SK-MEL-5 (cell line): Measurements from ENCODE around the gene EIPR1. TPM values are rescaled to one million over a fixed set of nuclear protein-coding genes. Genes with fewer than 3 reads are reported as not detected.
"Not testable (repeated sequence)": the region's sequence is repeated elsewhere in the genome, so short reads cannot be mapped to it uniquely, and the experiment has no call there.

Experiments used
- DNase-seq: peaks from one replicate; pipeline ENCODE4 v3.0.0-alpha.2; 2016; ENCODE audit warnings: low read depth, low spot score
- in situ Hi-C: cut with HindIII; loops from 2 replicates; pipeline ENCODE4 v1.10.0; 2016; ENCODE audit warnings: low sequenced_read_pairs, high pct_unique_total_duplicates, low pct_unique_long_range_greater_than_20kb
- total RNA-seq: library from RNA; depleted of rRNA; stranded (reverse); fragments of >200 nt; shearing (Covaris generic); gene quantifications from 2 replicates; pipeline ENCODE4 v1.2.3, GENCODE V29; 2014

The EIPR1 gene
- total RNA-seq, 1 experiment from 2014 or later, result 73.1 TPM

DNA sequence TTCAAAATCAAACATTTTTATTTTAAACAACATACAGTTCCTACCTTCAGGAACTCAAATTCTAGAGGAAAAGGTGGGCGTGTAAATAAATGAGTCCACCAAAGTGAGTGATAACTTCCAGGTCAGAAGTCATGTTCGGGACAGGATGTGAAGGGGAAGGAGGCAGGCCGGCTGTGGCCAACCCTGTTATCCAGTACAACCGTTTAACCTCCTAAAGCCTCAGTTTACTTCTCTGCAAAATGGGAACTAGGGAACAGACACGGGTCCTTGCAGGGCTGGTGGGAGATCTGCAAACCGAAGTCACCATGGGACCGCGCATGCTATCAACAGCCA lies 373 bp downstream of the EIPR1 start:
- DNase-seq, result peak; percentile 60
- in situ Hi-C loops, result no loop called here

DNA sequence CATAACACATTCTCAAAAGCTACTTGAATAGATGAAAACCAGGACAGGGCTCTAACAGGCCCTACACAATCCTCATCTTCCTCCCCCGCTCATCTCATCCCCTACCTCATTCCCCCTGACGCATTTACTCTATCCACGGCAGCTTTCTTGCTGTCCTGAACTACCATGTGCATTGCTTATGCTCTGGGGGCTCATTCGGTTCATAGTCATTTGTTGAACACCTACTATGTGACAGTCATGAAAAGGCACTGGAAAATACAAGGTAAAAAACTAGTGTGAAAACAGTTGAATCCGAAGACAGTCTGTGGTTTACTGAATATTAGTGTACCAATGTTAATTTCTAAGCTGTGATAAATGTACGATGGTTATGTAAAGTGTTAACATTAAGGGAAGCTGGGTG lies 797 bp downstream of the EIPR1 start:
- in situ Hi-C loops, result no loop called here
- no peak for DNase-seq

DNA sequence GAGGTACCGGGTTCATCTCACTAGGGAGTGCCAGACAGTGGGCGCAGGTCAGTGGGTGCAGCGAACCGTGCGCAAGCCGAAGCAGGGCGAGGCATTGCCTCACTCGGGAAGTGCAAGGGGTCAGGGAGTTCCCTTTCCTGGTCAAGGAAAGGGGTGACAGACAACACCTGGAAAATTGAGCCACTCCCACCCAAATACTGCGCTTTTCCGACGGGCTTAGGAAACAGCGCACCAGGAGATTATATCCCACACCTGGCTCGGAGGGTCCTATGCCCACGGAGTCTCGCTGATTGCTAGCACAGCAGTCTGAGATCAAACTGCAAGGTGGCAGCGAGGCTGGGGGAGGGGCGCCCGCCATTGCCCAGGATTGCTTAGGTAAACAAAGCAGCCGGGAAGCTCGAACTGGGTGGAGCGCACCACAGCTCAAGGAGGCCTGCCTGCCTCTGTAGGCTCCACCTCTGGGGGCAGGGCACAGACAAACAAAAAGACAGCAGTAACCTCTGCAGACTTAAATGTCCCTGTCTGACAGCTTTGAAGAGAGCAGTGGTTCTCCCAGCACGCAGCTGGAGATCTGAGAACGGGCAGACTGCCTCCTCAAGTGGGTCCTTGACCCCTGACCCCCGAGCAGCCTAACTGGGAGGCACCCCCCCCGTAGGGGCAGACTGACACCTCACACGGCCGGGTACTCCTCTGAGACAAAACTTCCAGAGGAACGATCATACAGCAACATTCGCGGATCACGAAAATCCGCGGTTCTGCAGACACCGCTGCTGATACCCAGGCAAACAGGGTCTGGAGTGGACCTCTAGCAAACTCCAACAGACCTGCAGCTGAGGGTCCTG lies 8.1 kb downstream of the EIPR1 start:
- in situ Hi-C loops, DNase-seq: not testable (repeated sequence)

DNA sequence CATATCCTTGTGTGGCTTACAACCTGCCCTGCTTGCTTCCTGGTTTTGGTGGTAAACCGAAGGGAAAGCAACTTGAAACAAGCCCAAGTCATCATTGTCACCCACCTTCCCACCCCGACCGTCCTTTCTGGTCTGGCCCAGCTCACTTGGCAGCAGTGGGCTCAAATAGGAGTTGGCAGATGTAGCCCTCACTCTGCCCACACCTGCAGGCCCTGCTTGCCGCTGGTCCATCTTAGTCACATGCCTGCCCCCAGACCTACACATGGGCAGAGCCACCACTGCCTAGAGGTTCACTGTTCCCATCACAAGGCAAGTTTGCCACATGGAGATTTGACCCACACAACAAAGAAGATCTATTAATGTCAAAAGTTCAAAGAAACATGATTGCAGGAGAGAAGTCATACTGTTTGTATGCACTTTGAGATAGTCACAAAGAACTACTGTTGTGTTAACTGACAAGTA lies 9.3 kb downstream of the EIPR1 start:
- in situ Hi-C loops, result no loop called here
- DNase-seq, result peak; percentile 32

DNA sequence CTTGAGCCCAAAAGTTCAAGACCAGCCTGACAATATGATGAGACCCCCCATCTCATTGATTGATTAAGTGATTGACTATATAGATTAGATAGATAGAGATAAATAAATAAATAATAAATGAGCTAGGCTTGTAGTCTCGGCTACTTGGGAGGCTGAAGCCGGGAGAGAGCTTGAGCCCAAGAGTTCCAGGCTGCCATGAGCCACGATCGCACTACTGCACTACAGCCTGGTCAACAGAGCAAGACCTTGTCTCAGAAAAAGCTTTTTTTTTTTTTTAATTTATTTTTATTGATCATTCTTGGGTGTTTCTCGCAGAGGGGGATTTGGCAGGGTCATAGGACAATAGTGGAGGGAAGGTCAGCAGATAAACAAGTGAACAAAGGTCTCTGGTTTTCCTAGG lies 12.4 kb downstream of the EIPR1 start:
- DNase-seq, result no peak
- in situ Hi-C loops, result no loop called here

DNA sequence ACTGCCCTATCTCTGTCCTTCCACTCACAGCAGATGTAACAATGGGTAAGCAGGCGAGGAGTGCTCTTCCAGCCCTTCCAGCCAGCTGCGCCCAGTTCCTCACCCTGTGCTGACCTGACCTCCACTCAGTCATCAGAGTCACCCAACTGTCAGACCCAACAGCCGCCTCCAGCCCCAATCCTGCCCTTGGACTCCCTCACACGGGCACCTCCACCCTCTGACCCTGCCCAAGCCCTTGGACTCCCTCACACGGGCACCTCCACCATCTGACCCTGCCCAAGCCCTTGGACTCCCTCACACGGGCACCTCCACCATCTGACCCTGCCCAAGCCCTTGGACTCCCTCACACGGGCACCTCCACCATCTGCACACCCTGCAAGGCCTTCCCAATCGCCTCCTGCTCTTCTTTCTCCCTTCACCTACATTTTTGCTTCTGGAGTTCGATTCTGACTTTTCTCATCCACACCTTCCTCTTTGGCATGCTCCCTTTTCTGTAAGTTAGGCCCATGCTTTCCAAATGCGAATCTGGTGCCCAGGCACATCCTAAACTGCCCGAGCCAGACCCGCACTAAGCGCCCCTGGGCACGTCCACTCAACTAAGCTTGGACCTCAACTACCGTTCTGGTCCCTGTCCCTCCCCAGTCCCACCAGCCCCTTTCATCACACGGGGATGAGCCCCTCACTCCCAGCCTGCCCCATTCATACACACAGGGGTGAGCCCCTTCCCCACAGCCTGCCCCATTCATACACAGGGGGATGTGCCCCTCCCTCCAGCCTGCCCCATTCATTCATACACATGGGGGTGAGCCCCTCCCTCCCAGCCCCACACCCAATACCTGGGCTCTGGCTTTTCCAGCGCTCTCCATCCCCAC lies 15.9 kb downstream of the EIPR1 start:
- DNase-seq, result no peak

DNA sequence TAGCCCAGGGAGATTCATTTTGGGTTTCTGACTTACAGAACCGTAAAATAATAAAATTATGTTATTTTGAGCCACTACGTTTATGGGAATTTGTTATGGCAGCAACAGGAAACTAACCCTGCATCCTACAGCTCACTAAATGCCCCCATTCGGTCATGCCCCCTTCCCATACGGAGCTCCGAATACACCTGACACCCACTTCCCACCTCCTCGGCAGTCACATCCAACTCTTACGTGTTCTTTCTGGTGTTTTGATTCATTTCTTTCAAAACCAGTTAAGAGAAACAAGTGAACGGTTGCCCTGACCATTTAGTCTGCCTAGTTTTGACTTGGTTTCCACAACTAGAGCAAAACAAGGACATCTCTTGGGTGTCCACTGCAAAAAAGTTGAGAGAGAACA lies 19.7 kb downstream of the EIPR1 start:
- in situ Hi-C loops, result no loop called here
- DNase-seq, result no peak

More for the DNA sequence above, 15.9 kb downstream of the EIPR1 start:
- in situ Hi-C loops, result no loop called here

DNA sequence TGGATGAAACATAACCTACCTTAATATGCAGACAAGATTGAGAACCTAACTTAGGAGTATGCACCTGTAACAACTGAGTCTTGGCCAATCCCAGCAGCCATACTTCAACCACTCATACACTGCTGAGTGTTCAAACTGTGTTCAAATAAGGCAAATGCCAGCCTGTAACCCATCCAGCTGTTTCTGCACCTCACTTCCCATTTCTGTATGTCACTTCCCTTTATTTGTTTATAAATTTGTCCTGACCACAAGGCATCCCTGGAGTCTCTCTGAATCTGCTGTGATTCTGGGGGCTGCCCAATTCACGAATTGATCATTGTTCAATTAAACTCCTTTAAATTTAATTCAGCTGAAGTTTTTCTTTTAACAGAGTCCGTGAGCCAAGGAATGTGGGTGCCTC lies 20.2 kb downstream of the EIPR1 start:
- in situ Hi-C loops, DNase-seq: not testable (repeated sequence)

DNA sequence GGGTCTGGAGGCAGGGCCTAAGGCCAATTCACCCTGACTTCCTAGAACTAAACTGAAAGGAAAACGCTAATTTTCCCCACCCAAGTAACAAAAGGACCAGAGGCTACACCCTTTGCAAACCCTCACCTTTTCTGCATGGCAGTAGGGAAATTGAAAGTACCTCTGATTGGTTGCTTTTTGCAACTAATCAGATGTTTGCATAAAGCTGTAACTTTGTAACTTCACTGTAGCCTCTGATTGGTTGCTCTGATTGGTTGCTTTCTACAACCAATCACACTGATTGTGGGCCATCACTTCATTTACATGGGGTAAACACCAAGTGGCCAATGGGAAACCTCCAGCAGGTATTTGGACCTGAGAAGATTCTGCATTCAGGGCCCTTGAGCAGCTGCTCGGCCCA lies 20.8 kb downstream of the EIPR1 start:
- no peak for DNase-seq
- in situ Hi-C loops, result no loop called here

DNA sequence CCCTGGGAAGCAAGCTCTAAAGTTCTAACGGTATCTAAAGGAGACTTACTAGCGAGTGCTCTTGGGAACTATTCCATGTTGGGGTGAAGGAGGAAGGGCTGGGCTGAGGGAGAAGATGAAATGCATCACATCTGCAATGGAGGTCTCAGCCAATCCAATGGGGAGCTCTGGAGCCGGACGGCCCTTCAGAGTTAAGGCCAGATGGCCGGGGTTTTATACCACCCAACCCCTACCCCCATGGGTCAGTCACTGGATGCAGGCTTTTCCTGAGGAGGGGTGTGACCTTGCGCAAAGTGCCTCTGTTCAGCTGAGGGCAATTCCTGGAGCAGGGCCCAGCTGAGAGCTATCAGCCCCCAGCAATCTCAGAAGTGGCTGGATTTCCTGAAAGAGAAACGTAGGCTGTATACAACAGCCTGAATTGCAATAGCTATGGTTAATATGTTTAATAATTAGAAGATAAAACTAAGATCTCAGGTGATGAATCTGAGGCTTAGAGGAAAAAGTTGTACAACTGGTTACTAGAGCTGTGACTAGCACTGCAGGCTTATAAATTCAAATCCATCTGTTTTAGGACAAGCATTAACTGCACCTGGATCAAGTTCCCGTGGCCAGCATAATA lies 21.6 kb downstream of the EIPR1 start:
- no peak for DNase-seq
- in situ Hi-C loops, result no loop called here

DNA sequence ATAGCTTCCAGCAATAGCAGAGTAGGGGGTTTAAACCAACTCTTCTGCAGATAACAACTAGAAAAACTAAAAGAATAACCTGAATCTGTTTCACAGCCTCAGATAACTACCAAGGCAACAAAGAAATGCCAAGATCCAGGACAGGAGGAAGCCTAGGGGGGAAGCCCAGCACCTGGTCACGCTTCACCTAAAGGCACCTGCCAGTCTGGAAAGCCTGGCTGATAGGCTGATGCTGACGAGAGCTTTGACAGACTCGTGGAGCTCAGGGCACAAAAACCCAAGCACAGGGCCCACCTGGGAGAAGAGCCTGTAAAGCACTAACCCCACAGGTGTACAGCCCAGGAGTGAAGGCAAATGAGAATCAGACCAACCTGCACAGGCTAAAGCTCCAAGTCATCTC lies 22.6 kb downstream of the EIPR1 start:
- in situ Hi-C loops, result no loop called here
- no peak for DNase-seq

DNA sequence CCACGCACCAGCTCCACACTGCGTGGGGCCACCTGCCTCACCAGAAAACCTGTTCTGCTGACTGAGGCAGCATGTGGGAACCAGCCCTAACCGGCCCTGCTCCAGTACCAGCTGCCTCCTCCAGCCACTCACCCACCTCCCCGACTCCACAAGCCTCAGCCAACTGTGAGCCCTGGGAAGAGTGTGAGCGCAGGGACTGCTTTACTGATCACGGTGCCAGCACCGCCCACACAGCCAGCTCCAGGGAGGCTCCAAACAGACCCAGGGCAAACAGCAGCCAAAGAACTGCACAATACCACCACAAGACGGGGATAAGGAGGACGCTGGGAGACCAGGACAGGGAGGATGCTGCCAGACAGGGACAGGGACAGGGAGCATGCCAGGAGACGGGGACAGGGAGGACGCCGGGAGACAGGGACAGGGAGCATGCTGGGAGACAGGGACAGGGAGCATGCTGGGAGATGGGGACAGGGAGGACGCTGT lies 28.4 kb downstream of the EIPR1 start:
- in situ Hi-C loops, result no loop called here
- no peak for DNase-seq

DNA sequence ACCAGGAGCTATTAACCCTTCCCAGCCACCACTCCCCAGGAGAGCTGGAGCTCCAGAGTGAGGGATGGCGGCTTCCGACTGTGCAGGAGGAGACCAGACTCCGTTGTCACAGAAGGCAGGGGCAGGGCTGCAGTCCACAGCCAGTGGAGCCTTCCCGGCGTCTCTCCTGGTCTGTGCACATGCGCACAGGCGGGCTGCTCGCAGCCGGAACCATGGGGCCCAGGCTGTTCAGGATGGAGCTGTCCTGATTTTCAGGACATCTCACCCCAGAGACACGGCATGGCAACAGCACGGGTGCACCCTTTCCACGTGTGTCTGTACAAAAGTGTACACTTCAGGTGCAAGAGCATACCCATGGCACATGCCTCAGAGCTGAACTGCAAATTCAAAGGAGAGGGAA lies 28.9 kb downstream of the EIPR1 start:
- in situ Hi-C loops, result no loop called here
- no peak for DNase-seq

DNA sequence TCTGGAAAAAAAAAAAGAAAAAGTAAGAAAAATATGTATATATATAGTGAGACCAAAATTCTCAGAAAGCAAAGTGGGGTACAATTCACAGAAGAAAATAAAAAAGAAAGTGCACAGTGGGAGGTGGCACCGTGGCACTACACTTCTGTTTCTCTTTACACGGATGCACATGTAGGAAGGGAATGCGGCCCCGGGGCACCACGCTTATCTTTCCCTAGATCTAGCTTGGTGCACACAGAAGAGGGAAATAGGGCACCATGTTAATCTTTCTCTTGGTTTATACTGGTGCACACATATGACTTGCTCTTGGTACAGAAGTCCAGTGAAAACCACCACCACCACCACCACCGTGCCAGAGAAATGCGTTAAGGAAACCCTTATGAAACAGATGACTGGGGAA lies 32.0 kb downstream of the EIPR1 start:
- no peak for DNase-seq
- in situ Hi-C loops, result no loop called here

DNA sequence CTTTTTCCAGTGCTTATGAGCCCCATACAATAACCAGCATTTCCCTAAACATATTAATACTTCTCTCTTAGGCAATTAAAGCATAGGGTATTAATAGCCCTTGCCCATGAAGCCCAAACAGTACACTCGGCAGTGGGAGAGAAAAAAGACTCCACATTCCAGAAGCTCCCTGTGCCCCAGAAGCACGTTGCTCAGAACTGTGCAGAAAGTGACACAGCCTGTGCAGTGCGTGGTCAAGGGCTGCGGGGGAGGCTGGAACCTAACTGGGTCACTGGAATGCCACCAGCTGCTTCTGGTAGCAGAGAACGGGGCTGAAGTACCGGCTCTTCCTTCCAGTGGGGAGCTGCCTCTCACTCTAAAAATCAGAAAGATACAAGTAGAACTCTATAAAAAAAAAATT lies 32.7 kb downstream of the EIPR1 start:
- in situ Hi-C loops, result no loop called here
- DNase-seq, result no peak

DNA sequence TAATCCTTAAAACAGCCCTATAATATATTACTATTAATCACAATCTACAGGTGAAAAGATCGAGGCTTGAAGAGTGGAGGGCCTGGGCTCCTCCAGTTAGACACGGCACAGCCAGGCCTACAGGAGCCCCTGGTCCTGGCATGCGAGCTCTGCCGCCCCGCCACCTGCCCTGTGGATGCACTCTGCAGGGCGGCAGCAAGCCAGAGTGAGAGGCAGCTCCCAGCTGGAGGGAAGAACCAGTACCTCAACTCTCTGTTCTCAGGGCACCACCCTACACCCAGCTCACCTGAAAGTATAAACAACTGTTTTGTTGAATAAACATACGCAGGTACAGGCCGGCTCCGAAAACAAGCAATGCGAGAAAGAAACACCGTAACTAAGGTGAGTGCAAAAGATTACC lies 34.6 kb downstream of the EIPR1 start:
- in situ Hi-C loops, result no loop called here
- no peak for DNase-seq

DNA sequence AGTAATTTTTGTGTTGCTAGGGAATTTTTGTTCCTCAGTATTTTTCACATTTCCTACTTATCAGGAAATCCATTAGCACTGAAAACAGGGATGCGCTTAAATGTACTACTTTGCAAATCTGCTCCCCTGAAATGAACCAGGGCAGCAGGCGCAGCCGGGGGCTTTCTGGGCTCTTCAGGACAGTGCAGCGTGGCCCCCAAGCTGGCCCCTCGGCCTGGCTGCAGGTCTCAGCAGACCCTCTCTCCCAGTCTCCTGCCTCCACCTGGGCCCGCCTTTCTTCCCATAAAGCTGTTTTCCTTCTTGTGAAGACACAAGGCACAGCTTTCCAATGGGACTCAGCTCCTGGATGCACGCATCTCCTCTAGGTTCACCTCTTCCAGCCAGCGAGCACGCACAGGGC lies 35.3 kb downstream of the EIPR1 start:
- no peak for DNase-seq
- in situ Hi-C loops, result no loop called here

DNA sequence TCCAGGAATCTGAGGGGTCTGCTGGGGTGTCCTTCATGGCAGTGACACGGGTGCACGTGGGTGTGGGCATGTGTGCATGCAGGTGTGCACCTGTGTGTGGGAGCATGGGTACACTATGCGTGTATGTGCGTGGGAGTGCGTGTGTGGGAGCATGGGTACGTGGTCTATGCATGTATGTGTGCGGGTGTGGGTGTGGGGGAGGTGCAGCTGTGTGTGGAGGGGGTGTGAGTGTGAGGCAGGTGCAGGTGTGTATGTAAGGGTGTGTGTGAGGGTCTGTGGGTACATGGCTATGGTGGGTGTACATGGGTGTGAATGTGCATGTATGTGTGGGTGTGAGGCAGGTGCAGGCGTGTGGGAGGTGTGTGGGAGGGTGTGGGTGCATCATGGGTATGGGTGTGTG lies 36.3 kb downstream of the EIPR1 start:
- no peak for DNase-seq
- in situ Hi-C loops, result no loop called here
